Activated CD8-positive, alpha-beta memory T cell treated with anti-CD3 and anti-CD28 coated beads for 4 hours (primary cell): ENCODE measurements around the gene RAD51B.

Experiments
- DNase-seq, 2 donors: peaks; one replicate each; pipeline ENCODE4 v3.0.0-alpha.2; 2020; ENCODE audit warnings: low read depth in 2 of 2

RAD51B gene

DNA sequence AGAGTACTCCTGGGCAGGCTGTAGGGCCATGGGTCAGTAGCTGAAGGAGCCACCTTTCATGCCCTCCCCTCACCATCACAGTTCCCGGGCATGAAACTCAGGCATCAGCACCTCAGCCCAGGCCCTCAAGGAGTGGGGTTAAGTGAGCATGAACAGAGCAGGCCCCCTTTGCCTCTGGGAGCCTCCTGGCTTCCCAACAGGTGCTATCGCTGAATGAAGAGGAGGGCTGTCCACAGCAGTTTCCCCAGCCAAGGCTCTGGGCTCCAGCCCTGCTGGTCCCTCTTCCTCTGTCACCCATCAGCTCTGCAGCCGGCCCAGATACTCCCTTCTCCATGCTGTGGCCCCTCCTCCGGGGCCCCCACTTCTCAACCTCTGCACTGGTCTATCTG, 789.0 kb downstream of the RAD51B start:
- DNase-seq: no peak

DNA sequence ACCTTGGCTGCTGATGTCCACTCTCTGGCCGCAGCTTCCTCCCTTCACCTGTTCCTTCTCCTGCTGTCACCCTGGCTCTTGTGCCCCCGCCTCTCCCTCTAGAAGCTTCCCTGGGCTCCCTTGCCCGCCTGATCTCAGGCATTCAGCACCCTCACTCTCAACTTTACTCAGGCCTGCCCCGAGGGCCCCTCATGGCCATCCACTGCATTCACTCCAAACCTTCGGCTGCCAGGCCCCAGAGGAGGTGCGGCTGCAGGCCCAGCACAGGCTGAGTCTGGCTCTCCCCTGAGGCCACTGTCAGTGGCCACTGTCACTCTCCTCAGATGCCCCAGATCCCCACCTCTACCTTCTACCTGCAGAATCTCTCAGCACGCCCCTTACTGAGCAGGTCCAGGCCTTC, 789.4 kb downstream of the RAD51B start:
- DNase-seq: no peak

DNA sequence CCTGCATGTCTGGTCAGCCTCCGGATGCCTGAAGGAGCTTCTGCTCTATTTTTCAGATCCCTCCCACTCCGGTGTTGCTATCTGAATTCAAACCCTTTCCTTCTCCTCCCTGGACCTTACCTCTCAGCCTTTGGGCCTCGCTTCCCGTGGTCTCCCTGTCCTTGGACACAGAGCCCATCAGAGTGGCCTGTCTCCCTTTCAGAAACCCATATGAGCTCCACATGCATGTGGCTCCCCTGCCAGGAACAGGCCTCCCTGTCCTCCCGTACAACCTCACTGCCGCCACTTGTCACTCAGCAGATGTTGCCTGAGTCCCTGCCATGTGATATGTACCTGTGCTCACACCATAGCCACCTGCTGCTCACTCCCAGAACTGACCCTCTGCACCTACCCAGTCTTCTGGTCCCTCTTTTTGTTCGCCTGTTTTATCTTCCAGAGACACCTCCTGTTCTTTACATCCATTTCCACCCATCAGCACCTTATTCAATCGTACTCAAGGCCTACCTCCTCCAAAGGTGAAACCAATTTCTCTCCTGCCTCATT, 790.7 kb downstream of the RAD51B start:
- no peak for DNase-seq

- no peak for DNase-seq
These were observed 792.0 kb downstream of the RAD51B start for GRCh38 chr14:68611599-68611998.

DNA sequence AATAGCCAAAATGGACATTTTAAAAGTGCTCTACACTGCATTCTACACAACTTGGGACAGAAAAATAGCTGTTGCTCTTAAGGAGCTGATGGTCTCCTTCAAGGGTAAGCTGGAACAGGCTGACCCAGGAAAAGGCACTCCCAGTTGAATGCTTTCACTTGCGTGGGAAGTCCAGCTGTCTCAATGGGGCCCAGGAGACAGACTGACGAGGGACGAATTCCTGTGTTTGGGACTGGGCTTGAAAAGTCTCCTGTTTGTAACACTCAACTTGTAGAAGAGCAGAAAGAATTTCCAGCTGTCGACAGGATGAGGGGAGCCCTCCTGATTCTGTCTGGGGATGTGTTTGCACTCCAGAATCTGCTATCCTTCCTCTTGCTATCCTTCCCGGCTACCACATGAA, 792.5 kb downstream of the RAD51B start:
- DNase-seq: no peak

GRCh38 chr14:68616221-68616902, 796.8 kb downstream of the RAD51B start:
- no peak for DNase-seq

- DNase-seq: no peak
These were observed 800.4 kb downstream of the RAD51B start for GRCh38 chr14:68619790-68620574.

GRCh38 chr14:68621400-68622365, 802.1 kb downstream of the RAD51B start:
- no peak for DNase-seq

DNA sequence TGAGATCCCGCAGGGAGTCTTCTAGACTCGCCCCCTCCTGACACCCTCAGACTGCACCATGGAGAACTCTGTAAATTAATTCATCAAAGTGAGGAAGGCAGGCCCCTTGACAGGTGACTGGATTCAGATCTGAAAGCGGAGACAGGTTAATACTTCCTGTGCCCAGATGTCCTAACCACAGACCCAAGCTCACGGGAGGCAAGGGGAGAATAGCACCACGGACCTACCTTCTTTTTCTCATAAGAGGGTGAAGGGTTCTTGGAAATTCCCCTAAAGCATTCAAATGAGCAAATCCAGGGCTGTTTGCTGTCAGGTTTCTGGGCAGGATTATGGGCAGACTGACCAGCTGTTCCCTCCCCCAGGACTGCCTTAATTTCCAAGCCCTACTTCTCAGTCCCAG, 803.3 kb downstream of the RAD51B start:
- DNase-seq: no peak

DNA sequence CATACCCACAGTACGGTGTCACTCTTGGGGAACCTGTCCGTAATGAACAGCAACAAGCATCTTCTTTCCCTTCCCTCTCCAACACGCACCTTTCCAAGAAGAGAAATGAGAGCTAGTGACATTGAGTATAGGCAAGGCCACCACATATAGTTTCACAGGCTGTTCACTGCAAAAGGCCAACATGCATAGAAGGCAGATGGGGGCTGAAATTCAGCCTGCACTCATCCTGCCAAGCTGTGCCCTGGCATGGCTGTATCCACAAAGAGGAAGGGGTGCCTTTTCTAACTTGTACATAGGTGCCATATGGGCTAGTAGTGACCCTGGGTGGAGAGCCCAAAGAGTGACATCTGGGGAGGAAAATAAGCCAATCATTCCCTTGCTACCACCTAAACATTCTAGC, 803.7 kb downstream of the RAD51B start:
- DNase-seq: no peak

GRCh38 chr14:68623826-68624225, 804.2 kb downstream of the RAD51B start:
- DNase-seq: no peak

DNA sequence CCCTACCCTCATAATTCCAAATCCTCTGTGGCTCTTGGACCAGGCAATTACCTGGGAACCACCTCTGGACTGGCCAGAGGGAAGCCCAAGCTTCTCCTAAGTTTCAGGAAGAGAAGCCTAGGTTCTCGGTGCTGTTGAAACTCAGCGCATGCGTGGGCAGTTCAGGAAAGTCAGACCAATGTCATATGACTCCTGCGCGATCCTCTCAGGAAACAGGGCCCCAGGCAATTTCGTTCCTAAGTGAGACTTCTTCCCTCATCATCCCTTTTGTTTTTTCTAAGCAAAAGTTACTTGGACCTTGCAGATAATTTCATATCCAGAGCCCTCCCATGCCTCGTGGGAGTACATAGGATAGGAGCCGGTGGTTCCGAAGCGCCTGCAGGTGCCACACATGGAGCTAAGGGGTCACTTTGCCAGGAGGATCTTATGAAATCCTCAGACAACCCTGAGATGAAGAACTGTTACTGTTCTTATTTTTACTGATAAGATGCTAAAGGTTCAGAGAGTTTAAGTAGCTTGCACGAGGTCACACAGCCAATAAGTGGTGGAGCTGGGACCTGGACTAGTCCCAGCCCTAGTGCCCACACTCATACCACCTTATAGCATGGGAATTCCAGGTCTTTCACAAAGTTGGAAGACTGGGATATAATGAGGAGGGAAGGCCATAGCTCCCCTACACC, 805.1 kb downstream of the RAD51B start:
- no peak for DNase-seq

- no peak for DNase-seq
These were observed 805.9 kb downstream of the RAD51B start for GRCh38 chr14:68625366-68626090.

- no peak for DNase-seq
These were observed 806.8 kb downstream of the RAD51B start for GRCh38 chr14:68626386-68626785.

- DNase-seq: no peak
These were observed 807.7 kb downstream of the RAD51B start for GRCh38 chr14:68627050-68627867.

DNA sequence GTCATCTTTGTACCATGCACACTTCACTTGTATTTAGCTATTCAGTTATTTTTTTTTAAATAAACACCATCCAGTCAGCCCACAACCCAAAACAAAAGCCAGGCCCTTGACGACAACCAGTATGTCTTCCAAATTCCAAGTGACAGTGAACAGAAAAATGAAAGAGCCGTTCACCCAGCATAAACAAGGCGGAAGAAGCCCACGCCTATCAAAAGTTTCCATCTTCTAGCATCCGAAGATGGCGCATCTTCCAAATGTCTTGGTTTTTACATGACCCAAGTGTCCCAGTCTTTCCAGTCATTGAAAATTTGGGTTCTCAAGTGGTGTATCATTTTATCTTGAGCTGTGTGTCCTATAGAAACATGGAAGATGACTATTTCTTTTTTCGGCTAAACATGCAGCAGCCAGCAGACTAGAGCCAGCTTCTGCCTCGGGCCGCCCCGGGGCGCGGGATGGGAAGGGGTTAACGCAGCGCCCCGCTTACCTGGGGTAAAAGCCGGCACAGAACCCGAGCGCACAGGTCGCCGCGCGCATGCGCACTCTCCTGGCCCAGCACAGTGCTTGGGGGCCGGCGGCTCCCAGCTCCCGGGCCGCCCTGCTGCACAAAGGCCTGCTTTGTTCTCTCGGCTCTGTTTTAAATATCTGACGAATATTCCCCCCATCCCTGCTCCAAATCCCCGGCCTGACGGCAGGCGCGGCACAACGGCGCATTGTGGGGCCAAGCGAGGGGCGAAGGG, 808.5 kb downstream of the RAD51B start:
- DNase-seq: peak in 1 of 2 donors; percentile 44

GRCh38 chr14:68628605-68629310, 809.2 kb downstream of the RAD51B start:
- peak in 1 of 2 donors; percentile 17 for DNase-seq

GRCh38 chr14:68630081-68630571, 810.5 kb downstream of the RAD51B start:
- no peak for DNase-seq
